Mesothelial cell of epicardium (in vitro differentiated cells): ENCODE data around the gene SNED1. TPM values are rescaled to one million over a fixed set of nuclear protein-coding genes. Genes with fewer than 3 reads are reported as not detected.
A peak's percentile ranks its signal among the peaks of the same experiment; 100 is the strongest.

Source experiments
- DNase-seq, 2 experiments: peaks; one replicate each; pipeline ENCODE4 v3.0.0; 2021; ENCODE audit warnings: low spot score in 2 of 2; ENCODE audit not compliant: unreplicated experiment in 2 of 2
- H3K27ac Mint-ChIP-seq: 2 replicates; pipeline ENCODE4 v1.8.0; 2021; ENCODE audit warnings: mixed read lengths
- H3K27me3 Mint-ChIP-seq: 2 replicates; pipeline ENCODE4 v1.8.0; 2021; ENCODE audit warnings: low read depth, mixed read lengths
- H3K36me3 Mint-ChIP-seq: 2 replicates; pipeline ENCODE4 v1.8.0; 2021; ENCODE audit warnings: mixed read lengths
- H3K4me1 Mint-ChIP-seq: 2 replicates; pipeline ENCODE4 v1.8.0; 2021; ENCODE audit warnings: mixed read lengths
- H3K4me3 Mint-ChIP-seq: 2 replicates; pipeline ENCODE4 v1.8.0; 2021; ENCODE audit warnings: mild to moderate bottlenecking, moderate library complexity, mixed read lengths
- H3K9me3 Mint-ChIP-seq: 2 replicates; pipeline ENCODE4 v1.8.0; 2021; ENCODE audit warnings: mixed read lengths
- total RNA-seq: library from RNA; stranded (reverse); gene quantifications from 3 replicates; pipeline ENCODE4 v1.2.1, GENCODE V29; 2021
- TF ChIP-seq, protein P1 (sequence below): fragments of 200-600 bp; sonication (generic); IDR thresholded peaks from one replicate; pipeline ENCODE4 v1.5.0; 2021; ENCODE audit warnings: antibody characterized with exemption; ENCODE audit not compliant: unreplicated experiment

SNED1 gene
- total RNA-seq = 7.1 to 10.5 TPM (median 9.4 TPM) in 3 replicates

- Mint-ChIP-seq H3K27me3 (peaks cover 38% of the 10 kb centered on the region), H3K9me3 (no peaks in the 10 kb centered on the region), H3K4me3 (peak within 1 kb of the TSS; percentile 52), H3K36me3 (no peaks in the 10 kb centered on the region), H3K27ac (no peak within 1 kb of the TSS), H3K4me1 (peaks cover 26% of the 10 kb centered on the region)
- peak; percentile 56 to 69 for DNase-seq
- TF ChIP-seq, protein P1, sequence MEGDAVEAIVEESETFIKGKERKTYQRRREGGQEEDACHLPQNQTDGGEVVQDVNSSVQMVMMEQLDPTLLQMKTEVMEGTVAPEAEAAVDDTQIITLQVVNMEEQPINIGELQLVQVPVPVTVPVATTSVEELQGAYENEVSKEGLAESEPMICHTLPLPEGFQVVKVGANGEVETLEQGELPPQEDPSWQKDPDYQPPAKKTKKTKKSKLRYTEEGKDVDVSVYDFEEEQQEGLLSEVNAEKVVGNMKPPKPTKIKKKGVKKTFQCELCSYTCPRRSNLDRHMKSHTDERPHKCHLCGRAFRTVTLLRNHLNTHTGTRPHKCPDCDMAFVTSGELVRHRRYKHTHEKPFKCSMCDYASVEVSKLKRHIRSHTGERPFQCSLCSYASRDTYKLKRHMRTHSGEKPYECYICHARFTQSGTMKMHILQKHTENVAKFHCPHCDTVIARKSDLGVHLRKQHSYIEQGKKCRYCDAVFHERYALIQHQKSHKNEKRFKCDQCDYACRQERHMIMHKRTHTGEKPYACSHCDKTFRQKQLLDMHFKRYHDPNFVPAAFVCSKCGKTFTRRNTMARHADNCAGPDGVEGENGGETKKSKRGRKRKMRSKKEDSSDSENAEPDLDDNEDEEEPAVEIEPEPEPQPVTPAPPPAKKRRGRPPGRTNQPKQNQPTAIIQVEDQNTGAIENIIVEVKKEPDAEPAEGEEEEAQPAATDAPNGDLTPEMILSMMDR = no peak
Observed at GRCh38 chr2:240997856-240998705, at the start of gene SNED1. TSS of gene SNED1 (plus strand) at chr2:240998618. CDS start at chr2:240998838, 220 bp downstream.

DNA sequence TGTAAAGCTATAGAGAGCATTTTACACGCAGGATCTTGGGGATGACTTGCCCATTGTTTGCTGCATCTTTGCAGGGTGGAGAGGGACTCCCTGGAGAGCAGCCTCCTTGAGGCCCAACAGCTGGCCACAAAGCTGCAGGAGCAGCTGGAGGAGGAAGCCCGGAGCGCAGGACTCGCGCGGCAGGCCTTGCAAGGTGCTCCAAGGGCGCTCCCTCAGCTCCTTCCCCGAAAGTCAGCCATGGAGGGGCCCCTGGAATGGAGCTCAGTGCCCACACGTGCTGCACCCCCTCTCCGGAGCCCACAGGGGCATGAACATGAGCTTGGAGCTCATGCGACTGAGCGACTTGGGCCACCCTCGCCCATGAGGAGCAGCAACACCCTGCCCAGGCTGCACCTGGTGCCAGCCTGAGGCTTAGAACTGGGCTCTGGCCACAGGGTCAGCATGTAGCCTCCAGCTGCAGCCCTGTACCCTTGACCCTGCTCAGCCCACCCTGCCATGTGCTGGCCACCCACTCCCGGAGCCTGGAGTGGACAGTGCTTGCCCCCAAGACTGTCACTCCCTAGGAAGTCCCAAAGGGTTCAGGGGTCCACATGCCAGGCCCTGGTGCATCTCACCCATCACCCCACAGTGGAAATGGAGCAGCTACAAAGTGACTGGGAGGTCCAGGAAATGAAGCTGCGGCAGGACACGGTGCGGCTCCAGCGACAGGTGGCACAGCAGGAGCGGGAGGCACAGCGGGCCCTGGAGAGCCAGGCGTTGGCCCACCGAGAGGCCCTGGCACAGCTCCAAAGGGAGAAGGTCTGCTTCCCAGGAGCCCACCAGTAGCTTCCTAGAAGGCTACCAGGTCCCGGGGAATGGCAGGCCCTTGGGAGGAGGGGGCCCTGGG is 49.3 kb upstream of the SNED1 start:
- Mint-ChIP-seq H3K4me1 (no peaks in the 10 kb centered on the region), H3K27ac (no peak overlapping the region), H3K9me3 (no peaks in the 10 kb centered on the region), H3K4me3 (no peak overlapping the region), H3K36me3 (no peaks in the 10 kb centered on the region), H3K27me3 (peaks cover 1% of the 10 kb centered on the region)
- TF ChIP-seq, protein P1 = no peak
- peak in 1 of 2 experiments; percentile 35 for DNase-seq

GRCh38 chr2:240949791-240950705 is 48.4 kb upstream of the SNED1 start:
- Mint-ChIP-seq H3K9me3 (no peaks in the 10 kb centered on the region), H3K27me3 (peaks cover 10% of the 10 kb centered on the region), H3K36me3 (no peaks in the 10 kb centered on the region), H3K4me1 (no peaks in the 10 kb centered on the region), H3K4me3 (no peak overlapping the region), H3K27ac (no peak overlapping the region)
- DNase-seq = peak in 1 of 2 experiments; percentile 17
- TF ChIP-seq, protein P1 = no peak

GRCh38 chr2:240951045-240951594 is 47.3 kb upstream of the SNED1 start:
- Mint-ChIP-seq H3K27me3 (peaks cover 15% of the 10 kb centered on the region), H3K9me3 (no peaks in the 10 kb centered on the region), H3K4me1 (no peaks in the 10 kb centered on the region)

More at GRCh38 chr2:240951045-240951594, 47.3 kb upstream of the SNED1 start:
- Mint-ChIP-seq H3K27ac (no peak overlapping the region), H3K4me3 (no peak overlapping the region), H3K36me3 (no peaks in the 10 kb centered on the region)
- TF ChIP-seq, protein P1 = no peak
- no peak for DNase-seq
